ENCODE measurements around the gene PRRC1.

DNA sequence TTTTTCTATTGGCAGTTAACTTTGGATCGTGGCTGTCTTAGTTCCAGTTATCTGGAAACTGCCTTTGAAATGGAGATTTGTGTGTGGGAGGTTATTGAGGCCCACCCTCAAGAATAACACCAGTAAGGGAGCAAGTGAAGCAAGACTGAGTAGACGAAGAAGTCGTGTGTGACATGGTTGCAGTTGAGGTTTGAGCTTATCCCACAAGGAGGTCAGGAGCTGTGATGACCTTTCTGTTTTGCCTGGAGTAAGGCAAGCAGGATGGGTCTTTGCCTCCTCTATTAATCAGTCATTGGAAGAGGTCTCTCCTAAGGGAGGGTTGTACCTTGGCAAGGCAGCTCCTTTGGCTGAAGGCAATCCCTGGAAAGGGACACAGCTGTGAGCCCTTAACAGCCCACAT lies 81.9 kb downstream of the PRRC1 start:
- TF ChIP-seq EZH2 (IDR thresholded peaks at IDR 0.05; ENCODE audit: borderline replicate concordance) = no peak
- TF ChIP-seq, protein P1, sequence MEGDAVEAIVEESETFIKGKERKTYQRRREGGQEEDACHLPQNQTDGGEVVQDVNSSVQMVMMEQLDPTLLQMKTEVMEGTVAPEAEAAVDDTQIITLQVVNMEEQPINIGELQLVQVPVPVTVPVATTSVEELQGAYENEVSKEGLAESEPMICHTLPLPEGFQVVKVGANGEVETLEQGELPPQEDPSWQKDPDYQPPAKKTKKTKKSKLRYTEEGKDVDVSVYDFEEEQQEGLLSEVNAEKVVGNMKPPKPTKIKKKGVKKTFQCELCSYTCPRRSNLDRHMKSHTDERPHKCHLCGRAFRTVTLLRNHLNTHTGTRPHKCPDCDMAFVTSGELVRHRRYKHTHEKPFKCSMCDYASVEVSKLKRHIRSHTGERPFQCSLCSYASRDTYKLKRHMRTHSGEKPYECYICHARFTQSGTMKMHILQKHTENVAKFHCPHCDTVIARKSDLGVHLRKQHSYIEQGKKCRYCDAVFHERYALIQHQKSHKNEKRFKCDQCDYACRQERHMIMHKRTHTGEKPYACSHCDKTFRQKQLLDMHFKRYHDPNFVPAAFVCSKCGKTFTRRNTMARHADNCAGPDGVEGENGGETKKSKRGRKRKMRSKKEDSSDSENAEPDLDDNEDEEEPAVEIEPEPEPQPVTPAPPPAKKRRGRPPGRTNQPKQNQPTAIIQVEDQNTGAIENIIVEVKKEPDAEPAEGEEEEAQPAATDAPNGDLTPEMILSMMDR (IDR thresholded peaks at IDR 0.05; ENCODE audit: poor library complexity) = no peak

Data from hepatocyte (in vitro differentiated cells).